Activated CD8-positive, alpha-beta T cell treated with anti-CD3 and anti-CD28 coated beads for 36 hours (primary cell): Measurements from ENCODE around the gene ARSG. TPM values are rescaled to one million over a fixed set of nuclear protein-coding genes. Genes with fewer than 3 reads are reported as not detected.
"Not testable (repeated sequence)": the region's sequence is repeated elsewhere in the genome, so short reads cannot be mapped to it uniquely, and the experiment has no call there.

Source experiments
- ATAC-seq: fragments of 200-7000 bp; cut with Tn5 transposase; one replicate; pipeline ENCODE4 v1.10.0; 2021; ENCODE audit warnings: mild to moderate bottlenecking, moderate library complexity
- CTCF ChIA-PET: fragments of 350-600 bp; sonication (Branson Sonifier 250); formaldehyde crosslinking; loops from one replicate; lab custom pipeline; 2021; ENCODE audit warnings: antibody characterized with exemption; lab: Charles Lee
- POLR2A ChIA-PET: fragments of 350-600 bp; sonication (Branson Sonifier 250); formaldehyde crosslinking; loops from one replicate; lab custom pipeline; 2021; ENCODE audit warnings: antibody characterized with exemption; lab: Charles Lee
- DNase-seq: peaks from one replicate; pipeline ENCODE4 v3.0.0-alpha.2; 2020
- H3K27ac Mint-ChIP-seq: one replicate; pipeline ENCODE4 v1.8.0; 2021; ENCODE audit warnings: mild to moderate bottlenecking, mixed read lengths
- H3K27me3 Mint-ChIP-seq: one replicate; pipeline ENCODE4 v1.8.0; 2021; ENCODE audit warnings: mixed read lengths
- H3K36me3 Mint-ChIP-seq: one replicate; pipeline ENCODE4 v1.8.0; 2021; ENCODE audit warnings: low read depth, mixed read lengths
- H3K4me1 Mint-ChIP-seq: one replicate; pipeline ENCODE4 v1.8.0; 2021; ENCODE audit warnings: low read depth, mixed read lengths
- H3K4me3 Mint-ChIP-seq: one replicate; pipeline ENCODE4 v1.8.0; 2021; ENCODE audit warnings: mild to moderate bottlenecking, moderate library complexity, mixed read lengths
- H3K9me3 Mint-ChIP-seq: one replicate; pipeline ENCODE4 v1.8.0; 2021; ENCODE audit warnings: mixed read lengths
- intact Hi-C: fragments of 100-400 bp; cut with micrococcal nuclease; formaldehyde crosslinking; loops from one replicate; pipeline ENCODE4 v1.10.0; 2022
- total RNA-seq, 2 experiments: library from RNA; stranded (reverse); gene quantifications; one replicate each; pipeline ENCODE4 v1.2.3, GENCODE V29; 2021
- TF ChIP-seq, protein P1 (sequence below): fragments of 200-600 bp; IDR thresholded peaks from one replicate; pipeline ENCODE4 v1.8.0; 2022; ENCODE audit warnings: antibody characterized with exemption, mild to moderate bottlenecking

ARSG gene
- total RNA-seq, 2 experiments from 2014 or later: 7.2 to 8.4 TPM

DNA sequence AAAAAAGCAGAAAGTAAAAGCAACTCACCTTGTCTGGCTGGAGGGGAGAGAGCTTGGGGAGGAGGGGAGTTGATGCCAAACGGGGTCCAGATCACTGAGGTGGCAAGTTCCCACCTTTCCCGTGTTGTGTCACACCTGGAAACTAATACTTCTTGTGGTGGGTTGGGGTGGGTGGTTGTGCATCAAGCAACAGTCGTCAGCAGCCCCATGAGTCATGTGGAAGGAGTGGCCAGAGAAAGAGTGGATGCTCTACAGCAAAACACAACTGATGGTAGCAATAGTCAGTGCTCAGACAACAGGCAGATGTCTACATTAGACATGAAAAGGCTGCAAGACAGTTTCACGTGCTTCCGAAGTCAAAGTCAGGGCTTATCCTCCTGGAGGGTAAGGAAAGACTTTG lies 35.4 kb downstream of the ARSG start:
- DNase-seq (peak; percentile 61), ATAC-seq (peak; percentile 84)
- POLR2A ChIA-PET: interaction anchor here (1.0 kb wide), 1 partner anchor 72 kb away, joined by 3 read pairs; no protein-coding TSS in a partner anchor
- Mint-ChIP-seq H3K4me1 (peaks cover 14% of the 10 kb centered on the region), H3K27me3 (no peaks in the 10 kb centered on the region), H3K36me3 (peaks cover 3% of the 10 kb centered on the region), H3K27ac (no peak overlapping the region), H3K9me3 (peaks cover 6% of the 10 kb centered on the region), H3K4me3 (no peak overlapping the region)
- CTCF ChIA-PET: no interaction called here
- intact Hi-C loops: no loop called here
- TF ChIP-seq, protein P1, sequence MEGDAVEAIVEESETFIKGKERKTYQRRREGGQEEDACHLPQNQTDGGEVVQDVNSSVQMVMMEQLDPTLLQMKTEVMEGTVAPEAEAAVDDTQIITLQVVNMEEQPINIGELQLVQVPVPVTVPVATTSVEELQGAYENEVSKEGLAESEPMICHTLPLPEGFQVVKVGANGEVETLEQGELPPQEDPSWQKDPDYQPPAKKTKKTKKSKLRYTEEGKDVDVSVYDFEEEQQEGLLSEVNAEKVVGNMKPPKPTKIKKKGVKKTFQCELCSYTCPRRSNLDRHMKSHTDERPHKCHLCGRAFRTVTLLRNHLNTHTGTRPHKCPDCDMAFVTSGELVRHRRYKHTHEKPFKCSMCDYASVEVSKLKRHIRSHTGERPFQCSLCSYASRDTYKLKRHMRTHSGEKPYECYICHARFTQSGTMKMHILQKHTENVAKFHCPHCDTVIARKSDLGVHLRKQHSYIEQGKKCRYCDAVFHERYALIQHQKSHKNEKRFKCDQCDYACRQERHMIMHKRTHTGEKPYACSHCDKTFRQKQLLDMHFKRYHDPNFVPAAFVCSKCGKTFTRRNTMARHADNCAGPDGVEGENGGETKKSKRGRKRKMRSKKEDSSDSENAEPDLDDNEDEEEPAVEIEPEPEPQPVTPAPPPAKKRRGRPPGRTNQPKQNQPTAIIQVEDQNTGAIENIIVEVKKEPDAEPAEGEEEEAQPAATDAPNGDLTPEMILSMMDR: no peak

DNA sequence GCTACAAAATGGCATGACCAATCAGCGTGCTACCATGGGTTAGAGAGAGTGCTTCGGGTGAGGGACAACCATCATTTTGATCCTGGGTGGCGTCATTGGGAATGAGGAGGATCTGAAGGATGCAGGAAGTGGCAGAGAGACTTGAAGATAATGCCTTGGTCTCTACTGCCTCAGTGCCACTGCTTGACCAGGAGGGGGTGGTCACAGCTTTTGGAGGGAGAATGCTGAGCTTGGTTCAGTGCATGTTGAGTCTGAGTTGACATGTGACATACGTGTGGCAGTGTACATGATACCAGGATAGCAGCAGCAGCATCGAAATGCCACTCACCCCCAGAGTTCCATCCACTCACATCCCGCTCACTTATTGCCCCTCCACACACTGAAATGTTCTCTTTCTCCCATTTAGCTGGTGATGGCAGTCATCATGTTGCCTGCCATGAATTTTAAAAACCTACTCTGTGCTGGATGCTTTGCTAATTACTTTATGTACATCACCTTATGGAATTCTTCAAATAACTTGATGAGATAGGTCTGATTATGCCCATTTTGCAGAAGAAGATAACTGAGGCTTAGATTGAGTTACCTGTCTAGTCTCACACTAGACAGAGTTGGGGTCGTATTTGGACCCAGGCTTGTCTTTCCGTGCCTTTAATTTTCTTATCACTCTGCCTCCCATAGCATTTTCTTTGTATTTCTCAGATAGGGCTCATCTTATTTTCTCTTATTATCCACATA lies 36.7 kb downstream of the ARSG start:
- intact Hi-C loops: no loop called here
- TF ChIP-seq, protein P1: no peak
- no peak for DNase-seq
- CTCF ChIA-PET: interaction anchor here (1.3 to 2.7 kb wide), 3 partner anchors 42 to 108 kb away, joined by 3 to 10 read pairs (median 3); no protein-coding TSS in a partner anchor
- peaks cover 14% of the 10 kb centered on the region for H3K4me1 Mint-ChIP-seq
- H3K4me3 Mint-ChIP-seq: no peak overlapping the region
- ATAC-seq: peak; percentile 47
- POLR2A ChIA-PET: interaction anchor here (0.8 kb wide), 1 partner anchor 22 kb away, joined by 4 read pairs; no protein-coding TSS in a partner anchor
- H3K9me3 Mint-ChIP-seq: peaks cover 13% of the 10 kb centered on the region
- H3K27ac Mint-ChIP-seq: no peak overlapping the region
- H3K36me3 Mint-ChIP-seq: peaks cover 10% of the 10 kb centered on the region
- no peaks in the 10 kb centered on the region for H3K27me3 Mint-ChIP-seq

DNA sequence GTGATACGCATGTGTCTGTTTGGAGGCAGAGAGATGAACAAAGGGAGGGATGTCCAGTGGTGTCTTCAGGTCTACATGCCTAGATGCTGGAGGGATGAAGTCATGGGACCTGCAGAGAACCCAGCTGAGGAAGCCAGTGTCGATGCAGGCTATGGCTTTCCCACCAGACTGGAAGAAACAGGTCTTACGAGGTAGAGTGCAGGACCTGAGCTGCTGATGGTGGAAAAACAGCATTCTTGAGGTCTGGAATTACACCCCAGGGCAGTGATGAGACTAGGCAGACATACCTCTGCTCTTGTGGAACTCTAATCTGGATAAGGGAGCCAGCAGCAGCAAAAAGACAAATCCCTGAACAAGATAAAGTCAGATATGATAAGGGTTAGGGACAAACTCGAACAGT lies 37.4 kb downstream of the ARSG start:
- Mint-ChIP-seq H3K27me3 (no peaks in the 10 kb centered on the region), H3K27ac (no peak overlapping the region), H3K9me3 (peaks cover 13% of the 10 kb centered on the region), H3K36me3 (peaks cover 10% of the 10 kb centered on the region), H3K4me1 (peaks cover 15% of the 10 kb centered on the region), H3K4me3 (no peak overlapping the region)
- TF ChIP-seq, protein P1: no peak
- DNase-seq: no peak
- POLR2A ChIA-PET: interaction anchor here (0.8 kb wide), 1 partner anchor 21 kb away, joined by 4 read pairs; no protein-coding TSS in a partner anchor
- CTCF ChIA-PET: interaction anchor here (1.4 to 2.7 kb wide), 2 partner anchors 104 to 107 kb away, joined by 3 to 10 read pairs; no protein-coding TSS in a partner anchor
- intact Hi-C loops: no loop called here
- ATAC-seq: no peak

DNA sequence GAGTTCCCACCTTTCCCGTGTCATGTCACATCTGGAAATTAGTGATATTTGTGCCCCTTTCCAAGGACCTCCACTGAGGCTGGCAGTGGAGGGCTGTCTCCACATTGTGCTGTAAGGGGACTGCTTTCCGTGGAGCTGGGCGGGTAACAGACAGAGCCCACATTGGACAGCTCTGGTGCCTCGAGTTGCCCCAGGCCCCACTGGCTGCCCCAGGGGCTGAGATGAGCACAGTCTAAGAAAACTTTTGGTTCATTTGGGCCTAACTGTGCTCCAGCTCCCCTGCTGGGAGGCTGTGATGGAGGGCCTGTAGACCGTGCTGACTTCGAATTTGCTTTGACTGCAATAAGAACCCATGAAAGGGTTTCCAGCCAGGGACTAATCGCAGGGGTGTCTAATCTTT lies 38.0 kb downstream of the ARSG start:
- peaks cover 12% of the 10 kb centered on the region for H3K4me1 Mint-ChIP-seq
- TF ChIP-seq, protein P1: no peak
- no peak overlapping the region for H3K27ac Mint-ChIP-seq
- intact Hi-C loops: no loop called here
- ATAC-seq (no peak), DNase-seq (no peak)
- peaks cover 10% of the 10 kb centered on the region for H3K36me3 Mint-ChIP-seq
- no peaks in the 10 kb centered on the region for H3K27me3 Mint-ChIP-seq
- H3K9me3 Mint-ChIP-seq: peaks cover 13% of the 10 kb centered on the region
- ChIA-PET CTCF (interaction anchor here (0.6 to 2.7 kb wide), 3 partner anchors 12 to 103 kb away, joined by 3 to 10 read pairs (median 5); no protein-coding TSS in a partner anchor), POLR2A (no interaction called here)
- H3K4me3 Mint-ChIP-seq: no peak overlapping the region

DNA sequence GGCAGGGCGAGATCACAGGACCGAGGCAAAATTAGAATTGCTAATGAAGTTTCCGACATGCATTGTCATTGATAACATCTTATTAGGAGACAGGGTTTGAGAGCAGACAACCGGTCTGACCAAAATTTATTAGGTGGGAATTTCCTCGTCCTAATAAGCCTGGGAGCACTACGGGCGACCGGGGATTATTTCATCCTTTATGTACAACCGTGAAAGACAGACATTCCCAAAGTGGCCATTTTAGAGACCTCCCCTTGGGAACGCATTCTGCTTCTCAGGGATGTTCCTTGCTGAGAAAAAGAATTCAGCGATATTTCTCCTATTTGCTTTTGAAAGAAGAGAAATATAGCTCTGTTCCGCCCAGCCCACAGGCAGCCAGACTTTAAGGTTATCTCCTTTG lies 40.6 kb downstream of the ARSG start:
- ATAC-seq, H3K4me1 Mint-ChIP-seq, intact Hi-C loops, DNase-seq, H3K36me3 Mint-ChIP-seq, H3K27me3 Mint-ChIP-seq, H3K27ac Mint-ChIP-seq, H3K4me3 Mint-ChIP-seq, POLR2A ChIA-PET, CTCF ChIA-PET: not testable (repeated sequence)
- H3K9me3 Mint-ChIP-seq: peaks cover 13% of the 10 kb centered on the region
